ENCODE results near the gene ARHGEF2. TPM values are rescaled to one million over a fixed set of nuclear protein-coding genes. Genes with fewer than 3 reads are reported as not detected.

The ARHGEF2 gene
- total RNA-seq, 1 donor from 2014 or later: 199 TPM

GRCh38 chr1:155899683-155900082 lies 78.7 kb downstream of the ARHGEF2 start:
- no peaks in the 10 kb centered on the region for H3K9me3 Mint-ChIP-seq (ENCODE audit: unreplicated experiment)
- TF ChIP-seq CTCF (IDR thresholded peaks at IDR 0.05): no peak
- H3K4me1 Mint-ChIP-seq (ENCODE audit: unreplicated experiment): no peaks in the 10 kb centered on the region
- DNase-seq (ENCODE audit: extremely low spot score, unreplicated experiment): no peak
- H3K36me3 Mint-ChIP-seq (ENCODE audit: unreplicated experiment): peaks cover 46% of the 10 kb centered on the region
- H3K27me3 Mint-ChIP-seq (ENCODE audit: unreplicated experiment): no peaks in the 10 kb centered on the region
- H3K27ac Mint-ChIP-seq (ENCODE audit: unreplicated experiment): no peak overlapping the region
- no peak overlapping the region for H3K4me3 Mint-ChIP-seq (ENCODE audit: unreplicated experiment)

GRCh38 chr1:155898888-155899287 lies 79.5 kb downstream of the ARHGEF2 start:
- no peaks in the 10 kb centered on the region for H3K27me3 Mint-ChIP-seq (ENCODE audit: unreplicated experiment)
- no peaks in the 10 kb centered on the region for H3K9me3 Mint-ChIP-seq (ENCODE audit: unreplicated experiment)
- no peak for TF ChIP-seq CTCF (IDR thresholded peaks at IDR 0.05)
- H3K4me3 Mint-ChIP-seq (ENCODE audit: unreplicated experiment): no peak overlapping the region
- H3K36me3 Mint-ChIP-seq (ENCODE audit: unreplicated experiment): peaks cover 38% of the 10 kb centered on the region
- no peak overlapping the region for H3K27ac Mint-ChIP-seq (ENCODE audit: unreplicated experiment)
- peaks cover 4% of the 10 kb centered on the region for H3K4me1 Mint-ChIP-seq (ENCODE audit: unreplicated experiment)
- DNase-seq (ENCODE audit: extremely low spot score, unreplicated experiment): no peak

- DNase-seq (ENCODE audit: extremely low spot score, unreplicated experiment): no peak
- no peaks in the 10 kb centered on the region for H3K9me3 Mint-ChIP-seq (ENCODE audit: unreplicated experiment)
- TF ChIP-seq CTCF (IDR thresholded peaks at IDR 0.05): no peak
- H3K4me3 Mint-ChIP-seq (ENCODE audit: unreplicated experiment): no peak overlapping the region
- H3K4me1 Mint-ChIP-seq (ENCODE audit: unreplicated experiment): peaks cover 15% of the 10 kb centered on the region
- peak overlapping the region; percentile 31 for H3K27ac Mint-ChIP-seq (ENCODE audit: unreplicated experiment)
- H3K36me3 Mint-ChIP-seq (ENCODE audit: unreplicated experiment): peaks cover 34% of the 10 kb centered on the region
- no peaks in the 10 kb centered on the region for H3K27me3 Mint-ChIP-seq (ENCODE audit: unreplicated experiment)
These were observed 80.6 kb downstream of the ARHGEF2 start for GRCh38 chr1:155897746-155898145.

Small RNA genes within 50 kb of the gene (microRNA-seq; reads per million reads assigned to microRNA genes)
- gene MIR6738 (ENCODE audit: unreplicated experiment): not detected

Other genes starting within 250 kb of the ARHGEF2 start
- 56.3 and 57.0 TPM in 2 replicates for gene GON4L, start 121.3 kb downstream of the ARHGEF2 start, total RNA-seq
- 5.3 TPM in 2 replicates for gene SYT11, start 119.0 kb downstream of the ARHGEF2 start, total RNA-seq
- gene RIT1, start 67.2 kb downstream of the ARHGEF2 start, total RNA-seq: 43.1 and 45.6 TPM in 2 replicates
- gene KHDC4, start 44.1 kb downstream of the ARHGEF2 start, total RNA-seq: 48.8 and 53.7 TPM in 2 replicates
- gene RXFP4, start 36.9 kb downstream of the ARHGEF2 start, total RNA-seq: not detected in 2 replicates
- 283 and 284 TPM in 2 replicates for gene SSR2, start 42.4 kb upstream of the ARHGEF2 start, total RNA-seq
- gene UBQLN4, start 75.3 kb upstream of the ARHGEF2 start, total RNA-seq: 36.4 and 36.9 TPM in 2 replicates
- 56.2 and 59.9 TPM in 2 replicates for gene LAMTOR2, start 76.2 kb upstream of the ARHGEF2 start, total RNA-seq
- not detected in 2 replicates for gene RAB25, start 82.6 kb upstream of the ARHGEF2 start, total RNA-seq
- 19.8 and 20.7 TPM in 2 replicates for gene MEX3A, start 103.9 kb upstream of the ARHGEF2 start, total RNA-seq
- gene LMNA, start 136.2 kb upstream of the ARHGEF2 start, total RNA-seq: 733 and 792 TPM in 2 replicates
- 1.6 and 1.8 TPM in 2 replicates for gene SEMA4A, start 175.0 kb upstream of the ARHGEF2 start, total RNA-seq
- gene SLC25A44, start 215.6 kb upstream of the ARHGEF2 start, total RNA-seq: 20.2 and 23.4 TPM in 2 replicates
- 54.1 and 57.0 TPM in 2 replicates for gene PMF1, start 234.5 kb upstream of the ARHGEF2 start, total RNA-seq

All from osteocyte (in vitro differentiated cells).